Mucosa of stomach (tissue), 1 donor: Measurements from ENCODE around the gene ELOVL5.

Source experiments
- H3K27me3 ChIP-seq: one replicate; pipeline ENCODE4 v1.7.0; 2013; ENCODE audit warnings: mild to moderate bottlenecking, low read length; ENCODE audit not compliant: control insufficient read depth, insufficient read depth
- H3K36me3 ChIP-seq: one replicate; pipeline ENCODE4 v1.7.0; 2013; ENCODE audit warnings: low read length; ENCODE audit not compliant: control insufficient read depth, insufficient read depth
- H3K4me1 ChIP-seq: one replicate; pipeline ENCODE4 v1.7.0; 2013; ENCODE audit warnings: mild to moderate bottlenecking, low read length; ENCODE audit not compliant: control insufficient read depth, insufficient read depth
- H3K4me3 ChIP-seq: one replicate; pipeline ENCODE4 v1.7.0; 2013; ENCODE audit warnings: low read length
- H3K9ac ChIP-seq: one replicate; pipeline ENCODE4 v1.7.0; 2013; ENCODE audit warnings: mild to moderate bottlenecking, low read length, moderate library complexity
- H3K9me3 ChIP-seq: one replicate; pipeline ENCODE4 v1.7.0; 2013; ENCODE audit warnings: mild to moderate bottlenecking, low read length, moderate library complexity; ENCODE audit not compliant: control insufficient read depth
- donor health status: Pancreatic carcinoma.

Gene ELOVL5

DNA sequence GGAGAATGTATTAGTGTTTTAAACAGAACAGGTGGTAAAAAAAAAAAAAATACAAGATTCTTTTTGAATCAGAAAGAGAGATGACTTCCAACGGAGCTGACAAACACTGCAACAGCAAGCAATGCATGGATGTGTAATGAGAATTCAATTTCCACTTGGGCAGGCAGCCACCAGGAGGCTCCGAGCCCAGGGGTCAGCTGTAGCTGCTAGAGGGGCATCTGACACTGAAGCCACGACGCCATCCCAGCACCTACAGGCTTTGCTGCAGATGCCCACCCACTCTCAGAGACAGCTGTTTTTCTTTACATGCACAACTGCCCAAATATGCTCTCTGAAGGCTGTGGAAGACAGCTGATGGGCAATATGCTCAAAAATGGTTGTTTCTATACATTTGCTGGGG, 75.4 kb downstream of the ELOVL5 start:
- Histone ChIP-seq H3K27me3 (no peaks in the 10 kb centered on the region), H3K36me3 (no peaks in the 10 kb centered on the region), H3K9ac (no peak overlapping the region), H3K4me1 (no peaks in the 10 kb centered on the region), H3K9me3 (no peaks in the 10 kb centered on the region), H3K4me3 (no peak overlapping the region)

DNA sequence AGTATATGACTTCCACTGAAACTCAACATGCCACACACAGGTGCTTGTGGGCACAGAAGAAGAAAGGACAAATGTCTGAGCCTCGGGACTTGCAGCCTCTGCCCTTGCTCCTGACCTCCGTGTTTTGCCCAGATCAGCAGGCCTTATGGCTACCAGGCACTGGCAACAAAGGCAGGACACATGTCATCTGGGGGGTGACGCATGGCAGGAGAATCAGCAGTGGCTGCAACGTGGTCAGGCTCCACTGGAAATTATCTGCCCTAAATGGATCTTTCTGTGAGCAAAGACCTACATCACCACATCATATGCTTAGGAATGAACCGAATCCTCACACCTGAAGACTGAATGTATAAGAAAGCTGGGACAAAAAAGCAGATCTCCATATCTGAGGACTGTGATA, 78.9 kb downstream of the ELOVL5 start:
- H3K36me3 ChIP-seq, result no peaks in the 10 kb centered on the region
- H3K9me3 ChIP-seq, result no peaks in the 10 kb centered on the region
- no peak overlapping the region for H3K9ac ChIP-seq
- no peaks in the 10 kb centered on the region for H3K27me3 ChIP-seq
- no peaks in the 10 kb centered on the region for H3K4me1 ChIP-seq
- no peak overlapping the region for H3K4me3 ChIP-seq

DNA sequence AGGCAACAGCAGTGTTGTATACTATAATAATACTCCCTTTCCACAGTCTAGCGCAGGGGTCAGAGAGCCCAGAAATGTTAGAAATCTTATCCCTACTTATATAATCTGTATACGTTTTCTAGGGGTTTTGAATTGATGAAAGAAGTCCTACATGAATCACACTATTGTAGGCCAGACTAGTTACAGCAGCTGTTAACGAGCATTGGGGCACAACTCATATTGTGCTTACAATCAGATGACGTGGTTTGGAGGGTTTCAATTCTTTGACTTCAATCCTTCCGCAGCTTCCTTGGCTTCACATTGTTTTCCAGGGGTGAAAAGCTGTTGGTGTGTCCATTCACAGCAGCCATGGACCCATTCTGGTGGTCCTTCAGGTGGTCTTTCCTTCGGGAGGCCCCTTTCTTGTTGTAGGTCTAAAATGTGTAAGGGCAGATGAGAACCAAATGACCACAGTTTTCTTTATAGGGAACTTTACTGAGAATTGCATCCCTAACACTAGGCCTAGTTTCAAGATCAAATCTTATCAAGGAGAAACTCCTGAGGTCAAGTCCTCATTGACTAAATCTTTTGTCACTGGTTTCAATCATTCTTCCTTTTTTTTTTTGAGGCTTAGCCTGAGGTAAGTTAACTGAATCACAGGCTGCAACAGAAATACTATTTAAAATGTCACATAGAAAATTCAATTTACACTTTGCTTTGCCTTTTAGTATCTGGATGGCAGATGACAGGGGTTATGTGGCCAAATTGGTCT, 79.7 kb downstream of the ELOVL5 start:
- no peaks in the 10 kb centered on the region for H3K36me3 ChIP-seq
- no peak overlapping the region for H3K4me3 ChIP-seq
- no peaks in the 10 kb centered on the region for H3K4me1 ChIP-seq
- H3K9ac ChIP-seq, result no peak overlapping the region
- no peaks in the 10 kb centered on the region for H3K9me3 ChIP-seq
- H3K27me3 ChIP-seq, result no peaks in the 10 kb centered on the region

DNA sequence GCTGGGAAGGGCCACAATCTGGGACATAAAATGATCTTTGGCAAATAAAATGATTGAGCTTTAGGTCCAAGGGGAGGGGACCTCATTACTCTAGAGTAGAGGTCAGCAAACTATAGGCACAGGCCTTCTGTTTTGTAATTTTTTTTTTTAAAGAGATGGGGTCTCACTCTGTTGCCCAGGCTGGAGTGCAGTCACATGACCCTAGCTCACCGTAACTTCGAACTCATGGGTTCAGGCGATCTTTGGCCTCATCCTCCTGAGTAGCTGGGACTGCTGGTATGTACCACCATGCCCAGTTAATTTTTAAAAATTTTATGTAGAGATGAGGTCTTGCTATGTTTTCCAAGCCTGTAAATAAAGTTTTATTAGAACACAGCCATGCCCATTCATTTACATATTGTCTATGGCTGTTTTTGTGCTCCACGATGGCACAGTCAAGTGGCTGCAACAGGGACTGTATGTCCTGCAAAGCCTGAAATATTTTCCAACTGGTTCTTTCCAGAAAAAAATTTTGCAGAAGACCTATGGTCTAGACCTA, 82.1 kb downstream of the ELOVL5 start:
- Histone ChIP-seq H3K9ac (no peak overlapping the region), H3K4me1 (no peaks in the 10 kb centered on the region), H3K36me3 (no peaks in the 10 kb centered on the region), H3K4me3 (no peak overlapping the region), H3K27me3 (no peaks in the 10 kb centered on the region), H3K9me3 (no peaks in the 10 kb centered on the region)

DNA sequence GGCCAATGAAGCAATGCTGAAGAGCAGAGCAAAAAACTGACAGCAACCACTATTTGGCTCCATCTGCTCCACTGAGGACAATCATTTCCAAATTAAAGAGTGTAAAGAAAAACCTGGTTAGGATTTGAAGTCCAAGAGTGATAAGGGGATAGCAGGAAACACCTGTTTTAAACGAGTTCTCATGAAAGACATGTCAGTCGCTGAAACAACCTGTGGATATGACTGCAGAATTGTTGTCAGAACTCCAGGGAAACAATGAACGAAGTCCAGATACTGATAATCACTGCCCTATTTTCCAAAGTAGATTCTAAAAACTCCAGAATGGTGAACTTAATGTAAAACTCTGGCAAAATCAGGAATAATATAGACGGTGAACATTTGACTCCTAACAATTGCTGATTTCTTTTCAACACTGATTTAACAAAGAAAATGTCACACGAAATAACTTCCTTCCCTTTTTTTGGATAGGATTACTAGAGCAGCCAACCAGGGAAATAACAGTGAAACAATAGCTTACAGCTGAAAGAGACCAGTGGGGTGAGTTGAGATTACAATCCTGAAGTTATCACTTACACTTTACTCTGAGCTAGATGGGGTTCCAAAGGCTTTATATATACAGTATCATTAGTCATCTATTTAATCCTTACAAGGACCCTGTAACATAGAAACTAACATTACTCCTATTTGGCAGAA, 83.7 kb downstream of the ELOVL5 start:
- H3K4me1 ChIP-seq, result no peaks in the 10 kb centered on the region
- no peaks in the 10 kb centered on the region for H3K36me3 ChIP-seq
- no peak overlapping the region for H3K9ac ChIP-seq
- no peaks in the 10 kb centered on the region for H3K27me3 ChIP-seq
- no peak overlapping the region for H3K4me3 ChIP-seq
- no peaks in the 10 kb centered on the region for H3K9me3 ChIP-seq

DNA sequence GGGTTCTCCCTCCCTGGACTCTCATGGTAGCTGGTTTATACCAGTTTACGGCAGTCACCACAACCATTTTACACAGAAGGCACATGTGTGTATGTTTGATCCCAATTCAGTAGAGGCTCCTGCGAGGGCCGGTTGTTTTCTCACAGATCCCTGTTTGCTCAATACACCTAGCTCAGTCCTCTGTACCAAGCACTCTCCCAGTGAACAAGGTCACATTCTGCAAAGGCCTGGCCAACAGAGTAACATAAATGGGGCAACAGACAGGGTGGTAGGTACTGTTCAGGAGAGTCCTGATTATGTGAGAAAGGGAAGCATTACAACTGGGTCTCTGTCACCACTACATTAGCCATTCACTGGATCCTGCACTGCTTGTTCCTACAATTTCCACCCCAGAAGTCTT, 84.4 kb downstream of the ELOVL5 start:
- H3K4me1 ChIP-seq, result no peaks in the 10 kb centered on the region
- H3K36me3 ChIP-seq, result no peaks in the 10 kb centered on the region
- no peaks in the 10 kb centered on the region for H3K27me3 ChIP-seq
- H3K9me3 ChIP-seq, result no peaks in the 10 kb centered on the region
- H3K4me3 ChIP-seq, result no peak overlapping the region
- H3K9ac ChIP-seq, result no peak overlapping the region

DNA sequence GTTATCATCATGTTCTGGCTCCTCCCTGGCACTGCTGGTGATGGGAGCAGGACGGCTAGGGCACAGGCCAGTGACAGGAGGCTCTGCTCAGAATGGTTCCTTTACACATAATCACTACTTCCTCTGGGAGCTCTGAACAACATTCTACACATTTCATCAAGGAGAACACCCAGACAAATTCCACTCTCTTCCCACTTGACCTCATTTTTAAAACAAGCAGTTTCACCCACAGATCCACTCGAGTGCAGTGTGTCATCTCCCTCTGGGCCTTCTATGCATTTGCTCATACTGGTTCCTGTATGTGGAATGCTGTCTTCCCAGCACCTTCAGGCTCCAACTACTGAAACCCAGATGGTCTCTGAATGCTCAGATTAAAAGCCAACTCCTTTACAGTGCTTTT, 84.8 kb downstream of the ELOVL5 start:
- no peak overlapping the region for H3K9ac ChIP-seq
- H3K4me1 ChIP-seq, result no peaks in the 10 kb centered on the region
- H3K4me3 ChIP-seq, result no peak overlapping the region
- H3K27me3 ChIP-seq, result no peaks in the 10 kb centered on the region
- H3K9me3 ChIP-seq, result no peaks in the 10 kb centered on the region
- no peaks in the 10 kb centered on the region for H3K36me3 ChIP-seq

DNA sequence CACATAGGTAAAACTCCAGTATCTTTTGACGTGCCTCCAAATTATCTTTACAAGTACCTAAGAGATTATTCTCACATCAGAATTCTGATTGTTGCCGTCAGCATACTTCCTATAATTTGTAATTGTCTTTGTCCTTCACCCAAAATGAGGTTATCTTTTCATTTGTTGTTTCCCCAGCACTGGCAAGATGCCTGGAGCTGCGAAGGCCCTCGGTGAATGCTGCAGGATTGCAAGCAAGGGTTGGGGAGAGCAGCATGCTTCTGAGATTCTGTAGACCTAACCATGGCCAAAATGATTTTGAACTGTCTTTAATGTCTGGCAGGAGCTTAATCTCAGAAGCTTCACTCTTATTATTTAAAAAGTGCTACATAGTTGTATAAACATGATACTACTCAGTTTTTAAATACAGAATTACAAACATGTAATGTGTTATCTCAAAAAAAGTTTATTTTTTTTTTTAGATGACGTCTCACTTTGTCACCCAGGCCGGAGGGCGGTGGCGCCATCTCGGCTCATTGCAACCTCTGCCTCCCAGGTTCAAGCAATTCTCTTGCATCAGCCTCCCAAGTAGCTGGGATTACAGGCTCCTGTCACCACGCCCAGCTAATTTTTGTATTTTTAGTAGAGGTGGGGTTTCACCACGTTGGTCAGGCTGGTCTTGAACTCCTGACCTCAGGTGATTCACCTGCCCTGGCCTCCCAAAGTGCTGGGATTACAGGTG, 88.7 kb downstream of the ELOVL5 start:
- Histone ChIP-seq H3K36me3 (no peaks in the 10 kb centered on the region), H3K4me1 (no peaks in the 10 kb centered on the region), H3K9ac (no peak overlapping the region), H3K4me3 (no peak overlapping the region), H3K27me3 (no peaks in the 10 kb centered on the region), H3K9me3 (no peaks in the 10 kb centered on the region)

DNA sequence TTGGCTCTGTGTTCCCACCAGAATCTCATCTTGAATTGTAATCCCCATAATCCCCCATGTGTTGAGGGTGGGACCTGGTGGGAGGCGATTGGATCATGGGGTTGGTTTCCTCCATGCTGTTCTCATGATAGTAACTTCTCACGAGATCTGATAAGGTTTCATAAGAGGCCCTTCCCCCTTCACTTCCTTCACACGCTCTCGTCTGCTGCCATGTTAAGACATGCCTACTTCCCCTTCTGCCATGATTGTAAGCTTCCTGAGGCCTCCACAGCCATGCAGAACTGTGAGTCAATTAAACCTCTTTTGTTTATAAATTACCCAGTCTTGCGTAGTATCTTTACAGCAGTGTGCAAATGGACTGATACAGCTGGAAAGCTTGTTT, 90.0 kb downstream of the ELOVL5 start:
- Histone ChIP-seq H3K36me3 (no peaks in the 10 kb centered on the region), H3K4me1 (no peaks in the 10 kb centered on the region), H3K9ac (no peak overlapping the region), H3K27me3 (no peaks in the 10 kb centered on the region), H3K9me3 (no peaks in the 10 kb centered on the region), H3K4me3 (no peak overlapping the region)

DNA sequence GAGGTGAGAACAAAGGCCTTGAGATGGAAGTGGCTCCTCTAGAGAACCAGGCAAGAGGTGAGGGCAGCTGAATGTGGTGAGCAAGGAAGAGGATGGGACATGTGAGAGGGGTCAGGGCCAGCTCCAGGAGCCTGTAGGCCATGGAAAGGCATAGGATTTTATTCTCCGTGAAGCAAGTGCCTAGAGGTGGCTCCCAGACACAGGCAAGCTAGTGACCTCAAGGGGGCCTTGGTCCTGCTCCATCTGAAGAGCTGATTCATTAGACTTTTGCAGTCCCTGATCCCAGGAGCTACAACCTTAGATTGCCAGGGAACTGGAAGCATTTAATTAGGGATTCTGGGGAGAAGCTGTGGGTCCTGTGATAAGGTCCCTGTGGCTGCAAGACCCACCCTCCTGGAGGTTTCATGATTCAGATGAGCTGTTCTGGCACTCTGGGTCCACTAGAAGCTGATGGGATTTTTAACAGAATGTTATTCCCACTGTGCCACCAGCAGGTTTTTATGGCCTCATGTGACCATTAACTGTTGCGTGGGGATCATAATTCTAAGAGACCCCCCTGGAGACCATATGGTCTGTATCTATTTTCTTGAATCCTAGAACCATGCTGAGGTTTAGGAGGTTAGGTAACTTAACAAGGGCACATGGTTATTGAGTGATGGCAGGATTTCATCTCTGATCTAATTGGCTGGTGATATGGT, 90.5 kb downstream of the ELOVL5 start:
- H3K36me3 ChIP-seq, result no peaks in the 10 kb centered on the region
- no peak overlapping the region for H3K9ac ChIP-seq
- H3K4me1 ChIP-seq, result no peaks in the 10 kb centered on the region
- no peaks in the 10 kb centered on the region for H3K9me3 ChIP-seq
- no peaks in the 10 kb centered on the region for H3K27me3 ChIP-seq
- H3K4me3 ChIP-seq, result no peak overlapping the region

DNA sequence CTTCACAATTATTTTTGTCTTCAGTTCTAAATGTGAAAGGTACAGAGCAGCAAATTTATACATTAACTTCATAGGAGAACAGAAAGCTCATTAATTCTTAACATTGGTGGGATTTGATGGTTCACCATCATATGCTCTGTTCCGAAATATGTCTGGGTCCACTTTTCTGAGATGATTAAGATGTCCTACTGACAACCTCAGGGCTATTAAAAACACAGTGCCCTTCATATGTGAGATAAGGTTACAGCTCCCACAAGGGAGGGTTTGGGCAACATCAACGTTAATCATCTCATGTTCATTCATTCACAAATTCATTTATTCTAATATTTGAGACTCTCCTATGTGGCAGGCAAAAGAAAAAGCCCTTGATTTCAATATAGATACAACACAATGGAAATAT, 91.2 kb downstream of the ELOVL5 start:
- H3K4me3 ChIP-seq, result no peak overlapping the region
- no peaks in the 10 kb centered on the region for H3K9me3 ChIP-seq
- H3K36me3 ChIP-seq, result no peaks in the 10 kb centered on the region
- H3K4me1 ChIP-seq, result no peaks in the 10 kb centered on the region
- no peak overlapping the region for H3K9ac ChIP-seq
- no peaks in the 10 kb centered on the region for H3K27me3 ChIP-seq

DNA sequence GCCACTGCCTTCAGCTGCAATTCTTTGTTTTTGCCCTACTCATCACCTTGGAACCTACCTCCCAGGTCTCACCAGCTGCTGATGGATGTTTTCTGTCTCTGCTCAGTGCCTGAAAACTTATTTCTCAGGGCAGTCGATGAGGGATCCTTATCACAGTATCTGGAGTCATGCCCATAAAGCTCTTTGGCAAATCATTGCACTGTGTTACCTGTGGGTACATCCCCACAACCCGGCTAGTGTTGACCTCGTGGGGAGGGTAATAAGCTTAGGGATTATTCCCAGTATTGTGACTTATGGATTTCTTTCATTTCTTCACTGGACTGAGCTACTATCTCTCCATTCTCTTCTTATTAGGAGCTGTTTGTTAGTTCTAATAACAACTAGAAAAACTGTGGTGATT, 91.7 kb downstream of the ELOVL5 start:
- no peaks in the 10 kb centered on the region for H3K4me1 ChIP-seq
- H3K9me3 ChIP-seq, result no peaks in the 10 kb centered on the region
- no peak overlapping the region for H3K9ac ChIP-seq
- no peaks in the 10 kb centered on the region for H3K27me3 ChIP-seq
- no peaks in the 10 kb centered on the region for H3K36me3 ChIP-seq
- no peak overlapping the region for H3K4me3 ChIP-seq
